HepG2 (cell line): ENCODE results near the gene GRIP2. TPM values are rescaled to one million over a fixed set of nuclear protein-coding genes. Genes with fewer than 3 reads are reported as not detected.

Source experiments
- ATAC-seq: fragments of 200-7000 bp; cut with Tn5 transposase; 3 replicates; pipeline ENCODE4 v1.9.1; 2020; ENCODE audit warnings: mild to moderate bottlenecking, moderate library complexity
- BruUV-seq: library from RNA; stranded (reverse); fragments of 400-500 nt; replicated peaks from 2 replicates; lab custom pipeline; 2021; lab: Mats Ljungman, UMichigan
- CTCF ChIA-PET: fragments of 300-600 bp; formaldehyde crosslinking; extraction: SDS; loops from one replicate; lab custom pipeline; 2021; ENCODE audit warnings: low total read pairs, inconsistent platforms, low intra/inter-chr PET ratio; lab: Yijun Ruan, JAX
- POLR2A ChIA-PET: fragments of 350-600 bp; sonication (Branson Sonifier 250); formaldehyde crosslinking; loops from one replicate; lab custom pipeline; 2020; ENCODE audit warnings: antibody characterized with exemption, inconsistent platforms; lab: Yijun Ruan, JAX
- DNase-seq: peaks from one replicate; pipeline ENCODE4 v3.0.0-alpha.2; 2015; ENCODE audit warnings: low spot score
- FAIRE-seq: peaks from 3 replicates; lab custom pipeline; 2011; peaks lifted over from hg19 to GRCh38; lab: Jason Lieb, UNC
- H2AFZ ChIP-seq: one replicate; pipeline ENCODE4 v1.6.1; 2011; ENCODE audit warnings: low read length, inconsistent platforms
- H3K27ac ChIP-seq: fragments of 300-600 bp; 3 replicates; pipeline ENCODE4 v1.8.0; 2011; ENCODE audit warnings: mixed run types, mild to moderate bottlenecking, mixed read lengths, low read length, inconsistent platforms; ENCODE audit not compliant: insufficient read depth; ENCODE audit errors: extremely low read length
- H3K27me3 ChIP-seq, 2 experiments: fragments of 200-600 bp in 1 of 2; 2 replicates in 1 of 2; 3 replicates in 1 of 2; pipeline versions ENCODE4 v1.6.0 to v1.8.0; 2011; ENCODE audit warnings: low read length in 2 of 2, mild to moderate bottlenecking in 2 of 2, moderate library complexity in 2 of 2, inconsistent platforms in 1 of 2; ENCODE audit not compliant: insufficient read depth in 2 of 2, control insufficient read depth in 1 of 2
- H3K36me3 ChIP-seq, 2 experiments: fragments of 200-600 bp in 1 of 2; replicated peaks in 1 of 2; 2 replicates in 1 of 2; 3 replicates in 1 of 2; pipeline versions ENCODE4 v1.5.1 to v1.8.0; 2011; ENCODE audit warnings: low read length in 2 of 2, inconsistent platforms in 1 of 2; ENCODE audit not compliant: insufficient read depth in 2 of 2, control insufficient read depth in 1 of 2
- H3K4me1 ChIP-seq: 2 replicates; pipeline ENCODE4 v1.5.1; 2012; ENCODE audit warnings: low read length, inconsistent platforms; ENCODE audit not compliant: insufficient read depth
- H3K4me2 ChIP-seq: 2 replicates; pipeline ENCODE4 v1.6.0; 2011; ENCODE audit warnings: low read depth, low read length, inconsistent platforms
- H3K4me3 ChIP-seq, 3 experiments: fragments of 200-600 bp in 1 of 3; sonication (generic), shearing (Covaris generic) in 1 of 3; replicated peaks in 1 of 3; 2 replicates each; pipeline ENCODE4 v1.5.1; 2011 to 2016; ENCODE audit warnings: low read length in 3 of 3, inconsistent platforms in 2 of 3, low read depth in 2 of 3, mild to moderate bottlenecking in 2 of 3, control low read depth in 1 of 3, mixed read lengths in 1 of 3; ENCODE audit not compliant: insufficient read depth in 1 of 3
- H3K79me2 ChIP-seq: one replicate; pipeline ENCODE4 v1.6.1; 2011; ENCODE audit warnings: low read length, inconsistent platforms; ENCODE audit not compliant: insufficient read depth
- H3K9ac ChIP-seq: 2 replicates; pipeline ENCODE4 v1.6.0; 2011; ENCODE audit warnings: mild to moderate bottlenecking, low read depth, low read length, inconsistent platforms; ENCODE audit not compliant: insufficient read depth
- H3K9me3 ChIP-seq: 2 replicates; pipeline ENCODE4 v1.5.1; 2012; ENCODE audit warnings: mild to moderate bottlenecking, low read length
- H4K20me1 ChIP-seq: 2 replicates; pipeline ENCODE4 v1.6.0; 2011; ENCODE audit warnings: inconsistent platforms, mild to moderate bottlenecking, low read length, moderate library complexity; ENCODE audit not compliant: insufficient read depth
- MAF1 ChIP-seq: sonication (generic); formaldehyde crosslinking; IDR thresholded peaks from 2 replicates; pipeline ENCODE4 v1.5.0; 2020; ENCODE audit warnings: missing genetic modification reagents, borderline replicate concordance
- NFKBIZ ChIP-seq: IDR thresholded peaks from 2 replicates; pipeline ENCODE4 v1.6.1; 2018; ENCODE audit warnings: missing genetic modification reagents, missing compliant biosample characterization
- POLR2A ChIP-seq, 2 experiments: IDR thresholded peaks; 2 replicates each; pipeline ENCODE4 v1.6.1; 2011; ENCODE audit warnings: low read depth in 2 of 2, low read length in 2 of 2, mild to moderate bottlenecking in 1 of 2, moderate library complexity in 1 of 2; ENCODE audit not compliant: insufficient read depth in 1 of 2
- SMC3 ChIP-seq: IDR thresholded peaks from 2 replicates; pipeline ENCODE4 v1.6.1; 2011; ENCODE audit warnings: low read length, improper control_type of control experiment
- TCF12 ChIP-seq, 2 experiments: fragments of 450-650 bp in 1 of 2; sonication (generic) in 1 of 2; formaldehyde crosslinking in 1 of 2; IDR thresholded peaks; 2 replicates each; pipeline versions ENCODE4 v1.6.1 to v1.8.0; 2017 to 2022; ENCODE audit warnings: antibody characterized with exemption in 1 of 2, mild to moderate bottlenecking in 1 of 2, missing genetic modification reagents in 1 of 2, moderate library complexity in 1 of 2
- ZBTB20 ChIP-seq: sonication (generic); formaldehyde crosslinking; IDR thresholded peaks from 2 replicates; pipeline ENCODE4 v1.8.1; 2023; ENCODE audit warnings: missing genetic modification reagents, low read depth, mild to moderate bottlenecking, borderline replicate concordance
- ZNF12 ChIP-seq: sonication (generic); formaldehyde crosslinking; IDR thresholded peaks from 2 replicates; pipeline ENCODE4 v1.5.0; 2020; ENCODE audit warnings: missing genetic modification reagents
- ZNF180 ChIP-seq: sonication (generic); formaldehyde crosslinking; IDR thresholded peaks from 2 replicates; pipeline ENCODE4 v1.4.0; 2020; ENCODE audit warnings: low read depth, missing genetic modification reagents, borderline replicate concordance
- ZNF749 ChIP-seq: sonication (generic); formaldehyde crosslinking; IDR thresholded peaks from 2 replicates; pipeline ENCODE4 v1.8.0; 2022; ENCODE audit warnings: mild to moderate bottlenecking, missing genetic modification reagents, moderate library complexity, borderline replicate concordance
- ZNF780A ChIP-seq: sonication (generic); formaldehyde crosslinking; IDR thresholded peaks from 2 replicates; pipeline ENCODE4 v1.8.0; 2022; ENCODE audit warnings: mild to moderate bottlenecking, missing genetic modification reagents, moderate library complexity
- ZZZ3 ChIP-seq: sonication (generic); formaldehyde crosslinking; IDR thresholded peaks from 2 replicates; pipeline ENCODE4 v1.4.0; 2020; ENCODE audit warnings: missing genetic modification reagents, mild to moderate bottlenecking, borderline replicate concordance
- WGBS: methylation state at CpG from one replicate; pipeline ENCODE4 v1.1.6; 2017; ENCODE audit warnings: low lambda C conversion rate; 5-methylcytosine and 5-hydroxymethylcytosine counted together
- in situ Hi-C: cut with HindIII; loops from 2 replicates; pipeline ENCODE4 v1.10.0; 2017; ENCODE audit warnings: low pct_unique_long_range_greater_than_20kb; ENCODE audit not compliant: extremely low pct_ligation_motif_present
- intact Hi-C: fragments of 100-400 bp; cut with micrococcal nuclease; formaldehyde crosslinking; loops from one replicate; pipeline ENCODE4 v1.10.0; 2022; ENCODE audit not compliant: unreplicated experiment
- polyA plus RNA-seq, 8 experiments: library from polyadenylated mRNA; depleted of rRNA in 3 of 8; stranded (reverse) in 7 of 8; unstranded in 1 of 8; fragments of >200 nt; fragmentation: Illumina TruSeq in 4 of 8; extraction: Trizol in 4 of 8; gene quantifications; 2 replicates each; pipeline versions ENCODE4 v1.2.1 to v1.2.3, GENCODE V29; 2011 to 2016; ENCODE audit warnings: low read depth in 4 of 8, missing spikeins in 1 of 8, mixed read lengths in 1 of 8; ENCODE audit not compliant: insufficient read depth in 1 of 8
- total RNA-seq, 5 experiments: library from RNA; depleted of rRNA; stranded (reverse); fragments of >200 nt; fragmentation: Illumina TruSeq; extraction: Trizol; gene quantifications; 2 replicates each; pipeline ENCODE4 v1.2.3, GENCODE V29; 2016; ENCODE audit warnings: low read depth in 1 of 5

GRIP2 gene
- total and polyA plus RNA-seq, 2 of the 13 experiments (the other 11 are each of a cell fraction or from before 2014, with no cell fraction given): 0.11 to 0.24 TPM

GRCh38 chr3:14547693-14548092, 7.6 kb upstream of the GRIP2 start:
- POLR2A ChIA-PET: no interaction called here
- ATAC-seq (no peak), FAIRE-seq (no peak), DNase-seq (no peak)
- Histone ChIP-seq H3K27ac (no peak overlapping the region), H3K27me3 (peaks cover 3 to 5% of the 10 kb centered on the region in 2 experiments; a peak in 2 of 5 replicates), H3K4me3 (no peak overlapping the region), H3K4me1 (peaks cover 8% of the 10 kb centered on the region), H3K9me3 (no peaks in the 10 kb centered on the region), H3K79me2 (no peaks in the 10 kb centered on the region), H3K36me3 (no peaks in the 10 kb centered on the region), H4K20me1 (no peaks in the 10 kb centered on the region; the same call in 1 of the 2 replicates), H2AFZ (no peak overlapping the region), H3K4me2 (no peak overlapping the region), H3K9ac (no peak overlapping the region)
- whole genome bisulfite sequencing: 3% methylated on average over 2 of the region's 2 CpGs
- intact Hi-C loops (loop anchor here (1.0 kb wide), 2 partner anchors 38 to 286 kb away; no protein-coding TSS in a partner anchor), in situ Hi-C loops (loop anchor here (5.0 kb wide), 1 partner anchor 35 kb away; no protein-coding TSS in a partner anchor)
- CTCF ChIA-PET: interaction anchor here (2.0 kb wide), 1 partner anchor 39 kb away, joined by 15 read pairs; no protein-coding TSS in a partner anchor
- BruUV-seq: no TSS peak
- no peak for TF ChIP-seq SMC3
- TF ChIP-seq ZNF780A (CRISPR knock-in tag): no peak
- no peak for TF ChIP-seq ZBTB20 (CRISPR knock-in tag)
- TF ChIP-seq POLR2A (IDR thresholded peaks at IDR 0.05; ENCODE audit: insufficient read depth in 1 of 2, low read depth in 2 of 2, low read length in 2 of 2): no peak
- no peak for TF ChIP-seq ZNF12 (CRISPR knock-in tag)
- no peak for TF ChIP-seq MAF1 (CRISPR knock-in tag)
- TF ChIP-seq ZNF749: no peak
- TF ChIP-seq ZZZ3 (CRISPR knock-in tag): no peak
- TF ChIP-seq TCF12 (IDR thresholded peaks at IDR 0.05): no peak
- no peak for TF ChIP-seq TCF12 (CRISPR knock-in tag; IDR thresholded peaks at IDR 0.05)
- no peak for TF ChIP-seq NFKBIZ (CRISPR knock-in tag)
- TF ChIP-seq ZNF180 (CRISPR knock-in tag): no peak
